ENCODE data around the gene GAK.

DNA sequence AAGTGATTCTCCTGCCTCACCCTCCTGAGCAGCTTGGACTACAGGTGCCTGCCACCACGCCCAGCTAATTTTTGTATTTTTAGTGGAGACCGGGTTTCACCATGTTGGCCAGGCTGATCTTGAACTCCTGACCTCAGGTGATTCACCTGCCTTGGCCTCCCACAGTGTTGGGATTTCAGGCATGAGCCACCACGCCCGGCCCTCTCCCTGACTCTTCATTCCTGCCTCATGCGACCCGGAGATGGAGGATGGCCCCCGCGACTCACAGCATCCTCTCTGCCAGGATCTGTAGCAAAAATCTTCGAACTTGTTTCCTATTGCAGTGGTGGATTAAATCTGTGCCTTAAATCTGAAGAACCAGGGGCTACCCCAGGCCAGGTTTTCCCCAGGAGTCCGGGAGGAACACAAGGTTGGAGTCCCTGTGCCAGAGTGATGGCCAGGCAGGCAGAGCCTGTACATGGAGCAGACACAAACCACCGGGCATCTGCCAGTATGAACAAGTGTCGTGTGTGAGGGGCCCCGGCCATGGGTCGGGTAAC, 117.7 kb downstream of the GAK start:
- TF ChIP-seq EZH2 (IDR thresholded peaks at IDR 0.05) (no peak), CTCF (IDR thresholded peaks at IDR 0.05) (no peak)
